Measurements from ENCODE around the gene SYT9.
"Not testable (repeated sequence)": the region's sequence is repeated elsewhere in the genome, so short reads cannot be mapped to it uniquely, and the experiment has no call there.

Gene SYT9

GRCh38 chr11:7515447-7515886 lies 263.8 kb downstream of the SYT9 start:
- no peak for DNase-seq (ENCODE audit: low read depth)
- no peak overlapping the region for H3K4me3 ChIP-seq (ENCODE audit: low read depth, low read length)

GRCh38 chr11:7516475-7516874 lies 264.8 kb downstream of the SYT9 start:
- H3K4me3 ChIP-seq (ENCODE audit: low read depth, low read length): no peak overlapping the region
- no peak for DNase-seq (ENCODE audit: low read depth)

GRCh38 chr11:7517743-7518142 lies 266.0 kb downstream of the SYT9 start:
- H3K4me3 ChIP-seq (ENCODE audit: low read depth, low read length); DNase-seq (ENCODE audit: low read depth): not testable (repeated sequence)

All from skeletal muscle cell (primary cell).